ENCODE data around the gene IPO11.

IPO11 gene

DNA sequence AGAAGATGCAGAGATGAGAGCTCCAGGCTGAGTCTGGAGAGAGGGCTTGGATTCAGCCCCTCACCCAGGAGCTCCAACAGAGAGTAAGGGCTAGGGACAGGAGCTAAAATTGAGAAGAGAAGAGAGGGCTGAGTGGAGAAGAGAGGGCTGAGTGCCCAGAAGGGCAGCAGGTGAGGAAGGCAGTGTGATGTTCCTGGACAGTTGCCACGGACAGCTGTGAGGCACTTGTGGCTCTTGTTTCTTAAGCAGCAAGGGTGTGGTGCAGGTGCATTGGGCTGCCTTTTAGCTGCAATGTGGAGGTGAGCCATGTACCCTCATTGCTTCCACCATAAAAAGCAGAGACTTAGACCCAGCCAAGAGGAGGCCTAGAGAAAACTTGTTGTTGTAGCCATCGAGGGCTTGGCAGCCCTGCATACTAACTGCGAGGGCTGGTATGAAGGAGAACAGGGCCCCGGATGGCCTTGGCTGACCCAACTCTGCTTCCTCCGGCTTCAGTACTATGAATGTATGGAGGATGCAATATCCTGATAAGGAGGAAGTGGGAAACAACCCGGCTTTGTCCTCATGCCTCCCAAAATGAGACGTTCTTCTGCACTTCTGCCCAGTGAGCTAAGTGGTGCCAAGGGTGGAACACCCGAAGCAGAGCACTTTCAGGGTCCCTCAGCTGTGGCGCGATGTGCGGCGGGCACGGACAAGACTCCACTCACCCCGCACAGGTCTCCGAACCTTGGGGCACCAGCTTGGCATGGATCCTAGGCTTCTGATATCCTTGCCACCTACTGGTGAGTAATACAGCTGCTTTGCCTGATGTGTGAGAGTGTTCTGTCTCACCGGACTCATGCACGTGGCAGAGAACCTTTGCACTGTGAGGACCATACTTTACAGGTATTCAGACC, 231.2 kb downstream of the IPO11 start:
- TF ChIP-seq, protein P1, sequence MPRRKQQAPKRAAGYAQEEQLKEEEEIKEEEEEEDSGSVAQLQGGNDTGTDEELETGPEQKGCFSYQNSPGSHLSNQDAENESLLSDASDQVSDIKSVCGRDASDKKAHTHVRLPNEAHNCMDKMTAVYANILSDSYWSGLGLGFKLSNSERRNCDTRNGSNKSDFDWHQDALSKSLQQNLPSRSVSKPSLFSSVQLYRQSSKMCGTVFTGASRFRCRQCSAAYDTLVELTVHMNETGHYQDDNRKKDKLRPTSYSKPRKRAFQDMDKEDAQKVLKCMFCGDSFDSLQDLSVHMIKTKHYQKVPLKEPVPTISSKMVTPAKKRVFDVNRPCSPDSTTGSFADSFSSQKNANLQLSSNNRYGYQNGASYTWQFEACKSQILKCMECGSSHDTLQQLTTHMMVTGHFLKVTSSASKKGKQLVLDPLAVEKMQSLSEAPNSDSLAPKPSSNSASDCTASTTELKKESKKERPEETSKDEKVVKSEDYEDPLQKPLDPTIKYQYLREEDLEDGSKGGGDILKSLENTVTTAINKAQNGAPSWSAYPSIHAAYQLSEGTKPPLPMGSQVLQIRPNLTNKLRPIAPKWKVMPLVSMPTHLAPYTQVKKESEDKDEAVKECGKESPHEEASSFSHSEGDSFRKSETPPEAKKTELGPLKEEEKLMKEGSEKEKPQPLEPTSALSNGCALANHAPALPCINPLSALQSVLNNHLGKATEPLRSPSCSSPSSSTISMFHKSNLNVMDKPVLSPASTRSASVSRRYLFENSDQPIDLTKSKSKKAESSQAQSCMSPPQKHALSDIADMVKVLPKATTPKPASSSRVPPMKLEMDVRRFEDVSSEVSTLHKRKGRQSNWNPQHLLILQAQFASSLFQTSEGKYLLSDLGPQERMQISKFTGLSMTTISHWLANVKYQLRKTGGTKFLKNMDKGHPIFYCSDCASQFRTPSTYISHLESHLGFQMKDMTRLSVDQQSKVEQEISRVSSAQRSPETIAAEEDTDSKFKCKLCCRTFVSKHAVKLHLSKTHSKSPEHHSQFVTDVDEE (CRISPR knock-in tag; IDR thresholded peaks at IDR 0.05): no peak
- no peak for TF ChIP-seq ZNF70 (CRISPR knock-in tag; IDR thresholded peaks at IDR 0.05)
- TF ChIP-seq ARNTL (CRISPR knock-in tag; IDR thresholded peaks at IDR 0.05; ENCODE audit: borderline replicate concordance, low read depth): no peak
- no peak for TF ChIP-seq GLIS3 (CRISPR knock-in tag; IDR thresholded peaks at IDR 0.05)
- TF ChIP-seq, protein P2, sequence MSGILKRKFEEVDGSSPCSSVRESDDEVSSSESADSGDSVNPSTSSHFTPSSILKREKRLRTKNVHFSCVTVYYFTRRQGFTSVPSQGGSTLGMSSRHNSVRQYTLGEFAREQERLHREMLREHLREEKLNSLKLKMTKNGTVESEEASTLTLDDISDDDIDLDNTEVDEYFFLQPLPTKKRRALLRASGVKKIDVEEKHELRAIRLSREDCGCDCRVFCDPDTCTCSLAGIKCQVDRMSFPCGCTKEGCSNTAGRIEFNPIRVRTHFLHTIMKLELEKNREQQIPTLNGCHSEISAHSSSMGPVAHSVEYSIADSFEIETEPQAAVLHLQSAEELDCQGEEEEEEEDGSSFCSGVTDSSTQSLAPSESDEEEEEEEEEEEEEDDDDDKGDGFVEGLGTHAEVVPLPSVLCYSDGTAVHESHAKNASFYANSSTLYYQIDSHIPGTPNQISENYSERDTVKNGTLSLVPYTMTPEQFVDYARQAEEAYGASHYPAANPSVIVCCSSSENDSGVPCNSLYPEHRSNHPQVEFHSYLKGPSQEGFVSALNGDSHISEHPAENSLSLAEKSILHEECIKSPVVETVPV (CRISPR knock-in tag; IDR thresholded peaks at IDR 0.05): no peak
- no peak for TF ChIP-seq PATZ1 (CRISPR knock-in tag; IDR thresholded peaks at IDR 0.05; ENCODE audit: borderline replicate concordance)
- no peak for TF ChIP-seq ESRRG (CRISPR knock-in tag; IDR thresholded peaks at IDR 0.05)
- TF ChIP-seq ZNF565 (CRISPR knock-in tag; conservative IDR thresholded peaks at IDR 0.05; ENCODE audit: low read depth): no peak
- ATAC-seq: no peak

- no peak for ATAC-seq
- TF ChIP-seq CSDC2 (CRISPR knock-in tag; IDR thresholded peaks at IDR 0.05) (no peak), ZFP3 (CRISPR knock-in tag; IDR thresholded peaks at IDR 0.05) (no peak), PATZ1 (CRISPR knock-in tag; IDR thresholded peaks at IDR 0.05; ENCODE audit: borderline replicate concordance) (no peak), ZC3H10 (CRISPR knock-in tag; IDR thresholded peaks at IDR 0.05) (no peak)
- TF ChIP-seq, protein P2 (CRISPR knock-in tag; IDR thresholded peaks at IDR 0.05): no peak
Measured at GRCh38 chr5:62645223-62645622, 232.7 kb downstream of the IPO11 start.

- no peak for TF ChIP-seq BACH2 (CRISPR knock-in tag; IDR thresholded peaks at IDR 0.05; ENCODE audit: borderline replicate concordance)
- no peak for TF ChIP-seq TOX (CRISPR knock-in tag; IDR thresholded peaks at IDR 0.05; ENCODE audit: borderline replicate concordance)
- no peak for TF ChIP-seq ZNF70 (CRISPR knock-in tag; IDR thresholded peaks at IDR 0.05)
- no peak for TF ChIP-seq ARNTL (CRISPR knock-in tag; IDR thresholded peaks at IDR 0.05; ENCODE audit: borderline replicate concordance, low read depth)
- no peak for TF ChIP-seq GLIS3 (CRISPR knock-in tag; IDR thresholded peaks at IDR 0.05)
- TF ChIP-seq PATZ1 (CRISPR knock-in tag; IDR thresholded peaks at IDR 0.05; ENCODE audit: borderline replicate concordance): no peak
- TF ChIP-seq POU6F1 (CRISPR knock-in tag; IDR thresholded peaks at IDR 0.05; ENCODE audit: borderline replicate concordance, low read depth): no peak
- TF ChIP-seq CSDC2 (CRISPR knock-in tag; IDR thresholded peaks at IDR 0.05): no peak
- no peak for TF ChIP-seq OSR1 (CRISPR knock-in tag; IDR thresholded peaks at IDR 0.05)
- no peak for TF ChIP-seq ISL1 (CRISPR knock-in tag; IDR thresholded peaks at IDR 0.05)
- TF ChIP-seq, protein P1 (CRISPR knock-in tag; IDR thresholded peaks at IDR 0.05): no peak
- no peak for ATAC-seq
Measured at GRCh38 chr5:62647241-62647640, 234.7 kb downstream of the IPO11 start.
